RWPE2 (cell line): ENCODE measurements around the gene HOXB6.

Source experiments
- ATAC-seq: fragments of 200-7000 bp; cut with Tn5 transposase; 3 replicates; pipeline ENCODE4 v1.9.1; 2021; ENCODE audit warnings: low read depth
- DNase-seq: peaks from one replicate; pipeline ENCODE4 v3.0.0-alpha.2; 2020; ENCODE audit warnings: low spot score
- H3K27ac ChIP-seq: fragments of 450-650 bp; 2 replicates; pipeline ENCODE4 v1.5.1; 2017; ENCODE audit warnings: mild to moderate bottlenecking; ENCODE audit not compliant: poor library complexity, severe bottlenecking
- H3K27me3 ChIP-seq: fragments of 250-450 bp; sonication (Bioruptor Pico); 2 replicates; pipeline ENCODE4 v1.5.1; 2021; ENCODE audit warnings: mild to moderate bottlenecking, moderate library complexity; ENCODE audit not compliant: insufficient read depth, poor library complexity, severe bottlenecking
- H3K36me3 ChIP-seq: fragments of 250-450 bp; sonication (Bioruptor Pico); 2 replicates; pipeline ENCODE4 v1.5.1; 2020; ENCODE audit warnings: low read depth, mild to moderate bottlenecking, moderate library complexity
- H3K4me1 ChIP-seq: fragments of 250-450 bp; sonication (Bioruptor Pico); 2 replicates; pipeline ENCODE4 v1.5.1; 2021; ENCODE audit warnings: mild to moderate bottlenecking, moderate library complexity; ENCODE audit not compliant: insufficient read depth, poor library complexity, severe bottlenecking
- H3K4me3 ChIP-seq: fragments of 250-450 bp; sonication (Bioruptor Pico); 2 replicates; pipeline ENCODE4 v1.5.1; 2021; ENCODE audit warnings: mild to moderate bottlenecking, moderate library complexity; ENCODE audit not compliant: severe bottlenecking
- H3K9me3 ChIP-seq: fragments of 250-450 bp; sonication (Bioruptor Pico); 2 replicates; pipeline ENCODE4 v1.5.1; 2021; ENCODE audit warnings: mild to moderate bottlenecking, moderate library complexity; ENCODE audit not compliant: severe bottlenecking
- CTCF ChIP-seq: fragments of 450-650 bp; IDR thresholded peaks from one replicate; pipeline ENCODE4 v1.5.1; 2017; ENCODE audit warnings: mild to moderate bottlenecking, moderate library complexity; ENCODE audit not compliant: poor library complexity, severe bottlenecking

HOXB6 gene

GRCh38 chr17:48546137-48546923 lies 58.5 kb downstream of the HOXB6 start:
- H3K4me1 ChIP-seq: no peaks in the 10 kb centered on the region
- no peak for ATAC-seq

More at GRCh38 chr17:48546137-48546923, 58.5 kb downstream of the HOXB6 start:
- H3K27me3 ChIP-seq: no peaks in the 10 kb centered on the region
- H3K9me3 ChIP-seq: no peaks in the 10 kb centered on the region
- H3K27ac ChIP-seq: no peak overlapping the region
- no peak for DNase-seq
- no peak for TF ChIP-seq CTCF
- no peak overlapping the region for H3K4me3 ChIP-seq
- peaks cover 16% of the 10 kb centered on the region for H3K36me3 ChIP-seq
